Esophagus muscularis mucosa (tissue), 4 donors: ENCODE data around the gene PGC. TPM values are rescaled to one million over a fixed set of nuclear protein-coding genes. Genes with fewer than 3 reads are reported as not detected.

Experiments used
- DNase-seq: peaks from one replicate; pipeline ENCODE4 v3.0.0-alpha.2; 2017; ENCODE audit errors: extremely low spot score
- H3K27ac ChIP-seq, 4 donors: fragments of 200-600 bp; sonication (generic); replicated peaks in 1 of 4; 1 replicate in 3 of 4; 2 replicates in 1 of 4; pipeline ENCODE4 v1.5.1; 2016 to 2019; ENCODE audit warnings: mild to moderate bottlenecking in 1 of 4
- H3K27me3 ChIP-seq, 4 donors: fragments of 200-600 bp; sonication (generic); one replicate each; pipeline versions ENCODE4 v1.5.1 to v1.6.0; 2016 to 2019
- H3K36me3 ChIP-seq, 4 donors: fragments of 200-600 bp; sonication (generic); one replicate each; pipeline ENCODE4 v1.5.1; 2016 to 2019
- H3K4me1 ChIP-seq, 4 donors: fragments of 200-600 bp; sonication (generic); one replicate each; pipeline ENCODE4 v1.5.1; 2016 to 2019
- H3K4me3 ChIP-seq, 4 donors: fragments of 200-600 bp; sonication (generic); 1 replicate in 2 of 4; 2 replicates in 2 of 4; pipeline ENCODE4 v1.5.1; 2016 to 2019; ENCODE audit warnings: mild to moderate bottlenecking in 4 of 4, moderate library complexity in 1 of 4
- H3K9me3 ChIP-seq, 4 donors: fragments of 200-600 bp; sonication (generic); 1 replicate in 3 of 4; 2 replicates in 1 of 4; pipeline ENCODE4 v1.5.1; 2016 to 2019
- EP300 ChIP-seq: sonication (generic); formaldehyde crosslinking; IDR thresholded peaks from one replicate; pipeline ENCODE4 v1.6.1; 2017; ENCODE audit warnings: antibody characterized with exemption
- POLR2A ChIP-seq: fragments of 450-650 bp; IDR thresholded peaks from one replicate; pipeline ENCODE4 v1.6.1; 2017; ENCODE audit warnings: antibody characterized with exemption, moderate library complexity, mild to moderate bottlenecking, low read depth
- POLR2AphosphoS5 ChIP-seq, 2 donors: sonication (generic); formaldehyde crosslinking; IDR thresholded peaks; one replicate each; pipeline ENCODE4 v1.6.1; 2017; ENCODE audit warnings: antibody characterized with exemption in 2 of 2
- WGBS: methylation state at CpG from one replicate; pipeline ENCODE4 v1.1.5; 2018; 5-methylcytosine and 5-hydroxymethylcytosine counted together
- intact Hi-C: fragments of 100-400 bp; cut with DNase I; formaldehyde crosslinking; loops from one replicate; pipeline ENCODE4 v1.15.1; 2023
- total RNA-seq, 4 donors: library from RNA; depleted of rRNA; stranded (reverse); fragments of >200 nt; gene quantifications; one replicate each; pipeline versions ENCODE4 v1.1.0 to v1.2.1, GENCODE V29; 2016
- TF ChIP-seq, protein P1 (sequence below), 3 experiments: fragments of 200-600 bp in 2 of 3; fragments of 450-650 bp in 1 of 3; sonication (generic) in 2 of 3; IDR thresholded peaks; one replicate each; pipeline ENCODE4 v1.5.1; 2017 to 2019; ENCODE audit warnings: antibody characterized with exemption in 3 of 3, mild to moderate bottlenecking in 2 of 3, moderate library complexity in 1 of 3

Gene PGC
- total RNA-seq, 4 donors from 2014 or later, result 0.83 to 1.1 (median 0.92) TPM; not detected in 1

GRCh38 chr6:41700463-41701347, 46.5 kb downstream of the PGC start:
- intact Hi-C loops, result loop anchor here (10.0 kb wide), 1 partner anchor 74 kb away; the partner anchor contains the start of gene FRS3
- no peaks in the 10 kb centered on the region for H3K9me3 ChIP-seq
- no peaks in the 10 kb centered on the region for H3K27me3 ChIP-seq
- no peak for DNase-seq
- peaks cover 42 to 63% (median 57%) of the 10 kb centered on the region in 4 donors for H3K4me1 ChIP-seq
- H3K4me3 ChIP-seq, result no peak overlapping the region
- TF ChIP-seq, protein P1, sequence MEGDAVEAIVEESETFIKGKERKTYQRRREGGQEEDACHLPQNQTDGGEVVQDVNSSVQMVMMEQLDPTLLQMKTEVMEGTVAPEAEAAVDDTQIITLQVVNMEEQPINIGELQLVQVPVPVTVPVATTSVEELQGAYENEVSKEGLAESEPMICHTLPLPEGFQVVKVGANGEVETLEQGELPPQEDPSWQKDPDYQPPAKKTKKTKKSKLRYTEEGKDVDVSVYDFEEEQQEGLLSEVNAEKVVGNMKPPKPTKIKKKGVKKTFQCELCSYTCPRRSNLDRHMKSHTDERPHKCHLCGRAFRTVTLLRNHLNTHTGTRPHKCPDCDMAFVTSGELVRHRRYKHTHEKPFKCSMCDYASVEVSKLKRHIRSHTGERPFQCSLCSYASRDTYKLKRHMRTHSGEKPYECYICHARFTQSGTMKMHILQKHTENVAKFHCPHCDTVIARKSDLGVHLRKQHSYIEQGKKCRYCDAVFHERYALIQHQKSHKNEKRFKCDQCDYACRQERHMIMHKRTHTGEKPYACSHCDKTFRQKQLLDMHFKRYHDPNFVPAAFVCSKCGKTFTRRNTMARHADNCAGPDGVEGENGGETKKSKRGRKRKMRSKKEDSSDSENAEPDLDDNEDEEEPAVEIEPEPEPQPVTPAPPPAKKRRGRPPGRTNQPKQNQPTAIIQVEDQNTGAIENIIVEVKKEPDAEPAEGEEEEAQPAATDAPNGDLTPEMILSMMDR (IDR thresholded peaks at IDR 0.05), result no peak
- TF ChIP-seq POLR2A (no peak), POLR2AphosphoS5 (IDR thresholded peaks at IDR 0.05) (no peak), EP300 (no peak)
- peak overlapping the region in 1 of 4 donors; percentile 8 for H3K27ac ChIP-seq
- H3K36me3 ChIP-seq, result peaks cover 0 to 16% (median 10%) of the 10 kb centered on the region in 4 donors
- 82% methylated on average over 20 of the region's 20 CpGs for WGBS

- no peak for TF ChIP-seq POLR2AphosphoS5 (IDR thresholded peaks at IDR 0.05)
- TF ChIP-seq, protein P1 (IDR thresholded peaks at IDR 0.05), result no peak
- TF ChIP-seq POLR2A, result no peak
- TF ChIP-seq EP300, result no peak
- H3K27ac ChIP-seq, result peak overlapping the region; percentile 3 to 55 (median 46)
- peaks cover 35 to 56% (median 48%) of the 10 kb centered on the region in 4 donors for H3K4me1 ChIP-seq
- no peak for DNase-seq
- no peak overlapping the region for H3K4me3 ChIP-seq
- no CpG with 5 or more reads among the region's 2 CpGs for WGBS
- intact Hi-C loops, result no loop called here
- H3K36me3 ChIP-seq, result peaks cover 0 to 17% (median 10%) of the 10 kb centered on the region in 4 donors
- no peaks in the 10 kb centered on the region for H3K9me3 ChIP-seq
- no peaks in the 10 kb centered on the region for H3K27me3 ChIP-seq
Measured at GRCh38 chr6:41699063-41699462, 48.1 kb downstream of the PGC start.

DNA sequence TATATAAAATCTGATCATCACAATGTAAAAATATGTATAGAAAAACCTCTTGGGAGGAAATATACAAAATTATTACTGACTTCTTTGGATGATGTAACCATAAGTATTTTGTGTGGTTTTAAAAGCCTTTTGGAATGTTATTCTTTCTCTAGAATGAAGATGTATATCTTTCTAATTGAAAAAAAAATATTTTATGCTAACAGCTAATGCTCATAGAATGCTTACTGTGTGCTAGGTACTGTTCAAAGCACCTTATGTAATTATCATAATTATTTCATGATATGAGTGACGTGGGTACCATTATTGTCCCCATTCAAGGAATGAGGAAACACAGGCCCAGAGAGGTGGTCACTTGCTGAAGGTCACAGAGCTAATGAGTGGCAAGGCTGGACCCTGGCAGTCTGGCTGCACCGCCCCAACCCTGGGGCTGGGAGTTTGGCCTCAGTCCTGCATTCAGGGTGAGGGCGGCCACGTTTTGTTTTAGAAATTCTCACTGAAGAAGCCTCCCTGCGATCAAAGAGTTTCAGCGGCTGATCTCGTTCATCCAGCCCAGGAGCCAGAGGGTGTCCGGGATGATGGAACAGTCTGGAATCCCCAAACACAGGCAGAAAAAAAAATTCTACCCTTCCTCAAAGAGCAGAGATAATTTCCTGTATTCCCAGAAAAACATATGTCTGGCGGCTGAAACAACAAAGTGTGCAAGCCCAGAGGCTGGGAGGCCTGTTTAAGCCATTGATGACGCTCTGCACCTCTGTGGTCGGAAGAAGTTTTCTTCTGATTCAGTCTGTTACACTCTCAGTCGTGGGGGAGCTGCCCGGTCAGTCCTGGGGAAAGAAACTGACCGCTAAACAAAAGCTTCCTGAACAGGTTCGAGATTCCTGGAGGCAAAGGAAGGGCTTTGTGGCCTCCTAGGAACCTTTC, 49.1 kb downstream of the PGC start:
- H3K9me3 ChIP-seq, result no peaks in the 10 kb centered on the region
- no peak for TF ChIP-seq POLR2AphosphoS5 (IDR thresholded peaks at IDR 0.05)
- TF ChIP-seq, protein P1 (IDR thresholded peaks at IDR 0.05), result no peak
- TF ChIP-seq EP300, result no peak
- H3K4me1 ChIP-seq, result peaks cover 39 to 59% (median 50%) of the 10 kb centered on the region in 4 donors
- no peak for DNase-seq
- H3K27ac ChIP-seq, result peak overlapping the region; percentile 3 to 55 (median 46)
- intact Hi-C loops, result no loop called here
- H3K36me3 ChIP-seq, result peaks cover 0 to 16% (median 8%) of the 10 kb centered on the region in 4 donors
- H3K27me3 ChIP-seq, result no peaks in the 10 kb centered on the region
- no peak overlapping the region for H3K4me3 ChIP-seq
- 58% methylated on average over 14 of the region's 15 CpGs for WGBS

- DNase-seq, result no peak
- H3K9me3 ChIP-seq, result no peaks in the 10 kb centered on the region
- no peak overlapping the region for H3K4me3 ChIP-seq
- no peaks in the 10 kb centered on the region for H3K27me3 ChIP-seq
- H3K36me3 ChIP-seq, result peaks cover 0 to 10% (median 3%) of the 10 kb centered on the region in 4 donors
- H3K27ac ChIP-seq, result no peak overlapping the region
- intact Hi-C loops, result no loop called here
- 92% methylated on average over 6 of the region's 6 CpGs for whole genome bisulfite sequencing
- no peak for TF ChIP-seq EP300
- TF ChIP-seq POLR2AphosphoS5 (IDR thresholded peaks at IDR 0.05), result no peak
- TF ChIP-seq, protein P1 (IDR thresholded peaks at IDR 0.05), result no peak
- no peak for TF ChIP-seq POLR2A
- H3K4me1 ChIP-seq, result peaks cover 41 to 61% (median 49%) of the 10 kb centered on the region in 4 donors
Measured at GRCh38 chr6:41696788-41697187, 50.4 kb downstream of the PGC start.
